HEK293 (cell line): ENCODE data around the gene TBPL1.

Experiments used
- CTCF ChIP-seq: fragments of 450-650 bp; formaldehyde crosslinking; IDR thresholded peaks from 2 replicates; pipeline ENCODE4 v1.5.1; 2016; ENCODE audit warnings: missing biosample characterization, missing genetic modification characterization
- HOXC10 ChIP-seq: sonication (generic); formaldehyde crosslinking; IDR thresholded peaks from 2 replicates; pipeline ENCODE4 v1.8.1; 2023; ENCODE audit warnings: mild to moderate bottlenecking, missing genetic modification reagents
- HOXD13 ChIP-seq: sonication (generic); formaldehyde crosslinking; IDR thresholded peaks from 2 replicates; pipeline ENCODE4 v1.8.0; 2022; ENCODE audit warnings: missing genetic modification reagents, borderline replicate concordance
- MZF1 ChIP-seq: fragments of 450-650 bp; formaldehyde crosslinking; IDR thresholded peaks from 2 replicates; pipeline ENCODE4 v1.5.1; 2017; ENCODE audit warnings: missing biosample characterization, missing genetic modification characterization, borderline replicate concordance
- RBAK ChIP-seq: fragments of 450-650 bp; formaldehyde crosslinking; IDR thresholded peaks from 2 replicates; pipeline ENCODE4 v1.5.1; 2016; ENCODE audit warnings: missing biosample characterization, missing genetic modification characterization
- ZBTB1 ChIP-seq: fragments of 450-650 bp; formaldehyde crosslinking; IDR thresholded peaks from 2 replicates; pipeline ENCODE4 v1.5.1; 2016; ENCODE audit warnings: missing biosample characterization, missing genetic modification characterization
- ZBTB11 ChIP-seq: fragments of 450-650 bp; formaldehyde crosslinking; conservative IDR thresholded peaks from 2 replicates; pipeline ENCODE4 v1.5.1; 2016; ENCODE audit warnings: low read depth, missing biosample characterization, missing genetic modification characterization
- ZBTB49 ChIP-seq: fragments of 450-650 bp; formaldehyde crosslinking; IDR thresholded peaks from 2 replicates; pipeline ENCODE4 v1.5.1; 2016; ENCODE audit warnings: missing biosample characterization, missing genetic modification characterization, low read depth
- ZEB2 ChIP-seq: fragments of 450-650 bp; formaldehyde crosslinking; IDR thresholded peaks from 2 replicates; pipeline ENCODE4 v1.5.1; 2016; ENCODE audit warnings: missing biosample characterization, missing genetic modification characterization
- ZFP41 ChIP-seq: fragments of 450-650 bp; formaldehyde crosslinking; IDR thresholded peaks from 2 replicates; pipeline ENCODE4 v1.5.1; 2016; ENCODE audit warnings: missing biosample characterization, missing genetic modification characterization, borderline replicate concordance
- ZNF112 ChIP-seq: fragments of 450-650 bp; formaldehyde crosslinking; IDR thresholded peaks from 2 replicates; pipeline ENCODE4 v1.5.0; 2017; ENCODE audit warnings: missing biosample characterization, missing genetic modification characterization
- ZNF23 ChIP-seq: fragments of 450-650 bp; formaldehyde crosslinking; IDR thresholded peaks from 2 replicates; pipeline ENCODE4 v1.5.1; 2016; ENCODE audit warnings: missing biosample characterization, missing genetic modification characterization, borderline replicate concordance
- ZNF292 ChIP-seq: fragments of 450-650 bp; formaldehyde crosslinking; IDR thresholded peaks from 2 replicates; pipeline ENCODE4 v1.5.1; 2016; ENCODE audit warnings: low read depth, missing biosample characterization, missing genetic modification characterization, borderline replicate concordance
- ZNF335 ChIP-seq: fragments of 450-650 bp; formaldehyde crosslinking; conservative IDR thresholded peaks from 2 replicates; pipeline ENCODE4 v1.5.1; 2016; ENCODE audit warnings: missing biosample characterization, missing genetic modification characterization
- ZNF404 ChIP-seq: fragments of 450-650 bp; formaldehyde crosslinking; IDR thresholded peaks from 2 replicates; pipeline ENCODE4 v1.5.1; 2017; ENCODE audit warnings: missing biosample characterization, missing genetic modification characterization
- ZNF510 ChIP-seq: fragments of 450-650 bp; formaldehyde crosslinking; IDR thresholded peaks from 2 replicates; pipeline ENCODE4 v1.5.1; 2018; ENCODE audit warnings: mild to moderate bottlenecking, missing genetic modification characterization, missing biosample characterization; ENCODE audit not compliant: insufficient replicate concordance
- ZNF521 ChIP-seq: fragments of 450-650 bp; formaldehyde crosslinking; IDR thresholded peaks from 2 replicates; pipeline ENCODE4 v1.5.1; 2017; ENCODE audit warnings: missing biosample characterization, mild to moderate bottlenecking, missing genetic modification characterization
- ZNF560 ChIP-seq: fragments of 450-650 bp; formaldehyde crosslinking; IDR thresholded peaks from 2 replicates; pipeline ENCODE4 v1.5.1; 2017; ENCODE audit warnings: missing biosample characterization, missing genetic modification characterization, borderline replicate concordance
- ZNF585B ChIP-seq: fragments of 450-650 bp; formaldehyde crosslinking; IDR thresholded peaks from 2 replicates; pipeline ENCODE4 v1.5.1; 2016; ENCODE audit warnings: missing biosample characterization, missing genetic modification characterization
- ZNF658 ChIP-seq: fragments of 450-650 bp; formaldehyde crosslinking; IDR thresholded peaks from 2 replicates; pipeline ENCODE4; 2016; ENCODE audit warnings: missing biosample characterization, missing genetic modification characterization
- TF ChIP-seq, protein P1 (sequence below): fragments of 450-650 bp; formaldehyde crosslinking; IDR thresholded peaks from 2 replicates; pipeline ENCODE4 v1.5.1; 2016; ENCODE audit warnings: missing biosample characterization, missing genetic modification characterization
- TF ChIP-seq, protein P2 (sequence below): fragments of 450-650 bp; formaldehyde crosslinking; IDR thresholded peaks from 2 replicates; pipeline ENCODE4 v1.5.1; 2017; ENCODE audit warnings: missing biosample characterization, missing genetic modification characterization
- TF ChIP-seq, protein P3 (sequence below): fragments of 450-650 bp; formaldehyde crosslinking; IDR thresholded peaks from 2 replicates; pipeline ENCODE4 v1.5.1; 2016; ENCODE audit warnings: missing biosample characterization, missing genetic modification characterization

The TBPL1 gene

DNA sequence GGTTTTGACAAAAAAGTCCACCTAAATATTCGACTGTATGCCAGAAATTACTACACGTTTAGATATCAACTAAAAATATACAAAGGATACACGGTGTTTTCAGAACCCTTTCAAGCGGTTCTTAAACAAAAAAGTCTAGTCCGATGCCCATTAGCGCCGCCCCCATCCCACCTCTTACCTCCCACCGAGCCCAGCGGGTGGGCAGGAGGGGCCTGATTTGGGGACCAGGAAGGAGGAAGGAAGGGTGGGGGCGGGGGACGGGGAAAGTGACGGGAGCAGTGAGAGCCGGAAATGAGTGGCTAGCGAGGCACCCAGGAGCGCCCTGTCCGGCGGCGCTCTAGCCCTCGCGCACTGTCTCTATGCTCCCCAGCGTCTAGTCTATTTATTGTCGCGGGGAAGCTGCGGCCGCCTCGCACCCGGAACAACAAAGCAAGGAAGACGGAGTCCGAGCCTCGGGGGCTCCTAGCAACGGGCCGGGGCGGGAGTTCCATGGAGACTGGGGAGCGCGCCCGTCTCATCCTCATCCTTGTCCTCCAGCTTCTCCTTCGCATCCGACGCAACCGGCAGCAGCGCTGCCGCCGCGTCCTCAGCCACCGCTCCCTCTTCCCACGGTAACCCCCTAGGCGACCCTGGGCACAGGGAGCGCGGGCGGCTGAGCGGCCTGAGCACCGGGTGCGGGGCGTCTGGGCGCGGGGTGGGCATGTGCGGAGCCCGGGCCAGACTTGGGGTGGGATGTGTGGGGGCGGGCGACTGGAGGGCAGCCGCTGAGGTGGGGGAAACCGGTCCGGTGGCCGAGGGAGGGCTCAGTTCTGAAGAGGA, at the start of gene TBPL1 (continued):
- TF ChIP-seq ZFP41 (tag by site-specific recombination) (no peak), ZNF560 (no peak), ZNF585B (no peak), ZNF404 (no peak), ZBTB49 (no peak), ZEB2 (peak; percentile 85), ZNF510 (tag by site-specific recombination) (no peak), MZF1 (no peak), ZNF658 (tag by site-specific recombination) (no peak), ZBTB1 (tag by site-specific recombination) (no peak), RBAK (no peak), ZBTB11 (tag by site-specific recombination) (peak; percentile 93), ZNF112 (tag by site-specific recombination) (no peak), ZNF521 (tag by site-specific recombination) (no peak), HOXD13 (CRISPR knock-in tag) (no peak), HOXC10 (CRISPR knock-in tag) (no peak), ZNF292 (tag by site-specific recombination) (no peak), CTCF (tag by site-specific recombination) (no peak), ZNF23 (tag by site-specific recombination) (no peak), ZNF335 (tag by site-specific recombination) (no peak)
- TF ChIP-seq, protein P1, sequence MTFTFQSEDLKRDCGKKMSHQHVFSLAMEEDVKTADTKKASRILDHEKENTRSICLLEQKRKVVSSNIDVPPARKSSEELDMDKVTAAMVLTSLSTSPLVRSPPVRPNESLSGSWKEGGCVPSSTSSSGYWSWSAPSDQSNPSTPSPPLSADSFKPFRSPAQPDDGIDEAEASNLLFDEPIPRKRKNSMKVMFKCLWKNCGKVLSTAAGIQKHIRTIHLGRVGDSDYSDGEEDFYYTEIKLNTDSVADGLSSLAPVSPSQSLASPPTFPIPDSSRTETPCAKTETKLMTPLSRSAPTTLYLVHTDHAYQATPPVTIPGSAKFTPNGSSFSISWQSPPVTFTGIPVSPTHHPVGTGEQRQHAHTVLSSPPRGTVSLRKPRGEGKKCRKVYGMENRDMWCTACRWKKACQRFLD (tag by site-specific recombination), result no peak
- TF ChIP-seq, protein P2, sequence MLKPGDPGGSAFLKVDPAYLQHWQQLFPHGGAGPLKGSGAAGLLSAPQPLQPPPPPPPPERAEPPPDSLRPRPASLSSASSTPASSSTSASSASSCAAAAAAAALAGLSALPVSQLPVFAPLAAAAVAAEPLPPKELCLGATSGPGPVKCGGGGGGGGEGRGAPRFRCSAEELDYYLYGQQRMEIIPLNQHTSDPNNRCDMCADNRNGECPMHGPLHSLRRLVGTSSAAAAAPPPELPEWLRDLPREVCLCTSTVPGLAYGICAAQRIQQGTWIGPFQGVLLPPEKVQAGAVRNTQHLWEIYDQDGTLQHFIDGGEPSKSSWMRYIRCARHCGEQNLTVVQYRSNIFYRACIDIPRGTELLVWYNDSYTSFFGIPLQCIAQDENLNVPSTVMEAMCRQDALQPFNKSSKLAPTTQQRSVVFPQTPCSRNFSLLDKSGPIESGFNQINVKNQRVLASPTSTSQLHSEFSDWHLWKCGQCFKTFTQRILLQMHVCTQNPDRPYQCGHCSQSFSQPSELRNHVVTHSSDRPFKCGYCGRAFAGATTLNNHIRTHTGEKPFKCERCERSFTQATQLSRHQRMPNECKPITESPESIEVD (tag by site-specific recombination), result peak; percentile 72
- TF ChIP-seq, protein P3, sequence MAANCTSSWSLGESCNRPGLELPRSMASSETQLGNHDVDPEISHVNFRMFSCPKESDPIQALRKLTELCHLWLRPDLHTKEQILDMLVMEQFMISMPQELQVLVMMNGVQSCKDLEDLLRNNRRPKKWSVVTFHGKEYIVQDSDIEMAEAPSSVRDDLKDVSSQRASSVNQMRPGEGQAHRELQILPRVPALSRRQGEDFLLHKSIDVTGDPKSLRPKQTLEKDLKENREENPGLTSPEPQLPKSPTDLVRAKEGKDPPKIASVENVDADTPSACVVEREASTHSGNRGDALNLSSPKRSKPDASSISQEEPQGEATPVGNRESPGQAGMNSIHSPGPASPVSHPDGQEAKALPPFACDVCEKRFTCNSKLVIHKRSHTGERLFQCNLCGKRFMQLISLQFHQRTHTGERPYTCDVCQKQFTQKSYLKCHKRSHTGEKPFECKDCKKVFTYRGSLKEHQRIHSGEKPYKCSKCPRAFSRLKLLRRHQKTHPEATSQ (tag by site-specific recombination), result peak; percentile 36; the same call in 1 of the 2 replicates
